ENCODE measurements around the gene GTF2F1.

GTF2F1 gene

GRCh38 chr19:6343462-6343861, 49.5 kb downstream of the GTF2F1 start:
- H3K27ac ChIP-seq = no peak overlapping the region
- DNase-seq (ENCODE audit: low spot score) = no peak
- CTCF ChIA-PET = no interaction called here
- POLR2A ChIA-PET (ENCODE audit: low non-redundant PET) = no interaction called here
- no peak for TF ChIP-seq CTCF (conservative IDR thresholded peaks at IDR 0.05; ENCODE audit: low read depth)

DNA sequence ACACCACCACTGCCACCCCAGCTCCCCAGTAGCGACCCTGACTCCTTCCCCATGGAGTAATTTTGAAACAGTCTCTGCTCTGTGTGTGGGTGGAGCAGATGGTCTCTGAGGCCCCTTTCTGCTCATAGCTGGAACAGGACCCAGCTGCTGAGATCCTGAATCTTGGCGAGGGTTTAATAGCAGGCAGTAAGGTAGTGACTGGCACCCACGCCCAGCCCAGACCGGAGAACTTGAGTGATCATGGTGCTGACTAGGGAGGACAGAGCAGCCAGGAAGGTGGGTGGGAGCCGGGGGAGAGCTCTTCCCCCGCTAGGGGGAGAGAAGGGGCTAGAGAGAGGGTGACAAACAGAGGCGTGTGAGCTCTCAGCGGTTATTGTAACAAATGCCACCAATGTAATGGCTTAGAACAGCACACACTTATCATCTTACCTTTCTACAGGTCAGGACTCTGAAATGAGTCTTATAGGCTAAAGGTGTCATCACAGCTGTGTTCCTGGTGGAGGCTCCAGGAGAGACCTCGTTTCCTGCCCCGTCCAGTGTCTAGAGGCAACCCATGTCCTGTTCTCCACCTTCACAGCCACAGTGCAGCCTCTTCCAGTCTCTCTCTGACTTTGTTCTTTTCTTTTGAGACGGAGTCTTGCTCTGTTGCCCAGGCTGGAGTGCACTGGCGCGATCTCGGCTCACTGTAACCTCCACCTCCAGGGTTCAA, 52.3 kb downstream of the GTF2F1 start:
- no peak for TF ChIP-seq CTCF (conservative IDR thresholded peaks at IDR 0.05; ENCODE audit: low read depth)
- no peak overlapping the region for H3K27ac ChIP-seq
- ChIA-PET CTCF (interaction anchor here (0.6 kb wide), 2 partner anchors 17 to 20 kb away, joined by 3 to 5 read pairs; partner anchors contain the start of gene CLPP), POLR2A (ENCODE audit: low non-redundant PET) (no interaction called here)
- no peak for DNase-seq (ENCODE audit: low spot score)

DNA sequence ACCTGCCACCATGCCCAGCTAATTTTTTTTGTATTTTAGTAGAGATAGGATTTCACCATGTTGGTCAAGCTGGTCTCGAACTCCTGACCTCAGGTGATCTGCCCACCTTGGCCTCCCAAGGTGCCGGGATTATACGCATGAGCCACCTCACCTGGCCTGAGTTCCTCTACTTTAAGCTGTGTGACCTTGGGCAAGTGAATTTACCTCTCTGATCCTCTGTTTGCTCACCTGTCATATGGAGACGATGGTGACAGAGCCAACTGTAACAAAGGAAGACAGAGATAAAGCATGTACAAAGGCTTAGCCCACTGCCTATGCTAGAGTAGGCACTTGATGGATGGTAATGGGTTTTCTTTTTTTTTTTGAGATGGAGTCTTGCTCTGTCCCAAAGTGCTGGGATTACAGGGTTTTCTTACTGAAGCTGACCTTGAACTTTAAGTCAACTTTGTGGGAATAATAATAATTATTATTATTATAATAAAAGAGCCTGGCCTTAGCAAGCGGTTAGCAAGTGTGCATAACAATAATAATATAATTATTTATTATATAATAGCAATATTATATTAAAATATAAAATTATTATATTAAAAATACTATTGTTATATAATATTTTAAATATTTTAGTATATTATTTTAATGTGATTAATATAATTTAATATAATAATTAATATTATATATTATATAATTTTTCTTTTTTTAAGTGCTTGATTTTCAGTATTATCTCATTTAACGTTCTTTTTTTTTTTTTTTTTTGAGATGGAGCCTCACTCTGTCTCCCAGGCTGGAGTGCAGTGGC, 58.3 kb downstream of the GTF2F1 start:
- ChIA-PET POLR2A (ENCODE audit: low non-redundant PET) (no interaction called here), CTCF (interaction anchor here (0.6 to 0.8 kb wide), 2 partner anchors 78 to 205 kb away, joined by 4 to 8 read pairs; no protein-coding TSS in a partner anchor)
- no peak for DNase-seq (ENCODE audit: low spot score)
- no peak for TF ChIP-seq CTCF (conservative IDR thresholded peaks at IDR 0.05; ENCODE audit: low read depth)
- H3K27ac ChIP-seq = no peak overlapping the region

DNA sequence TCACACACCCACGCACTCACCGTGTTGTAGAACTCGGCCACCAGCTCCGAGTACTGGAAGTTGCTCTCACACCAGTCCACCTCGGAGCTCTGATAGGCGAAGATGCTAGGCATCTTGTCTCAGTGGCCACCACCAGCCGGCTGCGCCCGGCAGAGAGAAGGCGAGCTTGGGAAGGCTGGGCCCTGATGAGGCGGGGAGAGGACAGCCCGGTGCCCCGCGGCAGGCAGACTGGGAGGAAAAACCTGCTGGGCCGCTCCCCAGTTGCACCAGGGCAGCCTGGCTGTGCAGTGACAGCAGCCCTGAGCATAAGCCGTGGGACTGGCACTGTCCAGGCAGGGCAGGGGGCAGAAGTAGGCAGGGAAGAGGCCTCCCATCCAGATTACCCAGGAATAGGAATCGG, 59.5 kb downstream of the GTF2F1 start, which contains the start of gene ACER1:
Gene ACER1 (minus strand): TSS at position 174 of the 400 bp plus-strand sequence. CDS start 61 bp downstream, at position 113.
- H3K27ac ChIP-seq = no peak within 1 kb of the TSS
- POLR2A ChIA-PET (ENCODE audit: low non-redundant PET) = no interaction called here
- no peak for DNase-seq (ENCODE audit: low spot score)
- CTCF ChIA-PET = interaction anchor here (0.7 kb wide), 1 partner anchor 346 kb away, joined by 3 read pairs; no protein-coding TSS in a partner anchor
- no peak for TF ChIP-seq CTCF (conservative IDR thresholded peaks at IDR 0.05; ENCODE audit: low read depth)
